ENCODE results near the gene ADPRH.

DNA sequence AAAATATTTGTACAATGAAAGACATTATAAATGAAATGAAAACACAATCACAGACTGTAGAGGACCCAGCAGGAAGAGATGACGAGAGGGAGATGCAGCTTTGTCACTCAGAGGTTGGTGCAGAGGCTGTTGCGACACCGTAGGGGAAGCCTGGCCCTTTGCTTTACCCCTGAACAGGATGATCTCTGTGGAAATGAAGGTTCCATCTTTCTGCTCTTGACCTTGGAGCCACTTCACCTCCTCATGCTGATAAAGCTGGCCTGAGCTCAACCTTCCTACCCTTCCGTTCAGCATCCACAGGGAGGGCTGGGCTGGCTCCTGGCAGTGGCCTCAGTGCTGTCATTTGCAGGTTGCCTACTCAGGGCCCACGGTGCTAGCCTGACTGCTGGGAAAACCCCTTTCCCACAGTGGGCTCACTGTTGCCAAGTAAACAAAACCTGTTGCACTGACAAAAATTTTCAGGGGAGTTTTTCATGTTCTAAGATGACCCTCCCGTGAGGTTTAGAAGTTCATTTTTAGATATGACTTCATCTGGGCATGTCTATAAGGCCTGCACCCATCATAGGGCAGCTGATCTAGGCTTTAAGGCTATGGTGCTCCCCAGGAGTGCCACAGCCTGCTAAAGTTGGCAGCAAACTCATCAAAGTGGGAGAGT is 16.9 kb upstream of the ADPRH start:
- TF ChIP-seq, protein P1, sequence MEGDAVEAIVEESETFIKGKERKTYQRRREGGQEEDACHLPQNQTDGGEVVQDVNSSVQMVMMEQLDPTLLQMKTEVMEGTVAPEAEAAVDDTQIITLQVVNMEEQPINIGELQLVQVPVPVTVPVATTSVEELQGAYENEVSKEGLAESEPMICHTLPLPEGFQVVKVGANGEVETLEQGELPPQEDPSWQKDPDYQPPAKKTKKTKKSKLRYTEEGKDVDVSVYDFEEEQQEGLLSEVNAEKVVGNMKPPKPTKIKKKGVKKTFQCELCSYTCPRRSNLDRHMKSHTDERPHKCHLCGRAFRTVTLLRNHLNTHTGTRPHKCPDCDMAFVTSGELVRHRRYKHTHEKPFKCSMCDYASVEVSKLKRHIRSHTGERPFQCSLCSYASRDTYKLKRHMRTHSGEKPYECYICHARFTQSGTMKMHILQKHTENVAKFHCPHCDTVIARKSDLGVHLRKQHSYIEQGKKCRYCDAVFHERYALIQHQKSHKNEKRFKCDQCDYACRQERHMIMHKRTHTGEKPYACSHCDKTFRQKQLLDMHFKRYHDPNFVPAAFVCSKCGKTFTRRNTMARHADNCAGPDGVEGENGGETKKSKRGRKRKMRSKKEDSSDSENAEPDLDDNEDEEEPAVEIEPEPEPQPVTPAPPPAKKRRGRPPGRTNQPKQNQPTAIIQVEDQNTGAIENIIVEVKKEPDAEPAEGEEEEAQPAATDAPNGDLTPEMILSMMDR (IDR thresholded peaks at IDR 0.05; ENCODE audit: low read depth, low read length): no peak
- TF ChIP-seq EZH2phosphoT487 (IDR thresholded peaks at IDR 0.05; ENCODE audit: low read depth): no peak

Measured in OCI-LY3 (cell line).